ENCODE results near the gene MTSS2. TPM values are rescaled to one million over a fixed set of nuclear protein-coding genes. Genes with fewer than 3 reads are reported as not detected.

Gene MTSS2
- total RNA-seq, 1 experiment from 2014 or later, result 64.1 TPM

DNA sequence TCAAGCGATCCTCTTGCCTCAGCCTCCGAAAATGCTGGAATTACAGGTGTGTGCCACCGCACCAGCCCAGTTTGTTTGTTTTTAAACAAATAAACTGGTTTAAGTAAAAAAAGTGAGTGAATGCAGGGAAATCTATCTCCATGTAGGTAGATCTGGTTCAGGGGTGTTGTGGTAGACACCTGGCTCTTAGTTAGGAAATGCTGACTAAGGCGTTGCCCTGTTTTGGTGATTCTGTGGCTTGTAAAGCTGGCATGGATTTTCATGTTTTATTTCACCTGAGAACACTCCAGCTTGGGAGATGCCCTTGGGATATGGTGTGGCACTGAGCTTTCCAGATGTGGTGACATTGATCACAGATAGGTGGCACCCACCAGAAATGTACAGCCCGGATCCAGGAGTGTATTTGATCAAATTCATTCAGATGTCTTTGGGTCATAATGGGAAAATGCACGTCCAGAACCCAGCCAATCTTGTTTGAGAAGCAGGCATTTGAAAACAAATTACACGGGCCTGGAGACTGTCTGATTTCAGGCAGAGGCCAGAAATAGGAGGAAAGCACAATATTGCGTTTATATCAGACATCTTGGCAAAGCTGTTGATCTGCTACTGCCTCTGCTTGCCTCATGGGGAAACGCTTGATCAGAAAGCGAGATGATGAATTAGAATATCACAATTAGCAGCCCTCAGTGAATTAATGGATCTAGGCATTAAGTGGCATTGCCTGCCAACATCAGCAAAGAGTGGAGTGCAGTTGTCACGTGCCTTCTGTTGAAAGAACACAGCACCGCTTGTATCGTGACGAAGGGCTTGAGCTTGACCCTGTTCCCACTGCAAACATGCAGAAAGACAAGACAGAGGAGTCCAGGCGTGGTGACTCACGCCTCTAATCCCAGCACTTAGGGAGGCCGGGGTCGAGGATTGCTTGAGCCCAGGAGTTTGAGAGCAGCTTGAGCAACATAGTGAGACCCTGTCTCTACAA is 46.8 kb downstream of the MTSS2 start:
- TF ChIP-seq, protein P1, sequence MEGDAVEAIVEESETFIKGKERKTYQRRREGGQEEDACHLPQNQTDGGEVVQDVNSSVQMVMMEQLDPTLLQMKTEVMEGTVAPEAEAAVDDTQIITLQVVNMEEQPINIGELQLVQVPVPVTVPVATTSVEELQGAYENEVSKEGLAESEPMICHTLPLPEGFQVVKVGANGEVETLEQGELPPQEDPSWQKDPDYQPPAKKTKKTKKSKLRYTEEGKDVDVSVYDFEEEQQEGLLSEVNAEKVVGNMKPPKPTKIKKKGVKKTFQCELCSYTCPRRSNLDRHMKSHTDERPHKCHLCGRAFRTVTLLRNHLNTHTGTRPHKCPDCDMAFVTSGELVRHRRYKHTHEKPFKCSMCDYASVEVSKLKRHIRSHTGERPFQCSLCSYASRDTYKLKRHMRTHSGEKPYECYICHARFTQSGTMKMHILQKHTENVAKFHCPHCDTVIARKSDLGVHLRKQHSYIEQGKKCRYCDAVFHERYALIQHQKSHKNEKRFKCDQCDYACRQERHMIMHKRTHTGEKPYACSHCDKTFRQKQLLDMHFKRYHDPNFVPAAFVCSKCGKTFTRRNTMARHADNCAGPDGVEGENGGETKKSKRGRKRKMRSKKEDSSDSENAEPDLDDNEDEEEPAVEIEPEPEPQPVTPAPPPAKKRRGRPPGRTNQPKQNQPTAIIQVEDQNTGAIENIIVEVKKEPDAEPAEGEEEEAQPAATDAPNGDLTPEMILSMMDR (IDR thresholded peaks at IDR 0.05; ENCODE audit: insufficient read depth in 1 of 2, low read depth in 1 of 2, low read length in 1 of 2, severe bottlenecking in 1 of 2, unreplicated experiment in 1 of 2), result peak in 1 of 2 experiments; percentile 6
- no peaks in the 10 kb centered on the region for H3K4me1 ChIP-seq
- H3K27me3 ChIP-seq (replicated peaks; ENCODE audit: control insufficient read depth, insufficient read depth, low read length), result no peaks in the 10 kb centered on the region
- H3K9me3 Mint-ChIP-seq (ENCODE audit: unreplicated experiment), result no peaks in the 10 kb centered on the region
- peaks cover 2% of the 10 kb centered on the region for H3K27me3 Mint-ChIP-seq (ENCODE audit: insufficient read depth, unreplicated experiment)
- no peaks in the 10 kb centered on the region; the same call in 1 of the 2 replicates for H3K9me3 ChIP-seq
- H3K27ac Mint-ChIP-seq (ENCODE audit: unreplicated experiment), result no peak overlapping the region
- no peak overlapping the region for H3K4me3 ChIP-seq (ENCODE audit: low read depth, low read length)
- intact Hi-C loops (cut with micrococcal nuclease; ENCODE audit: unreplicated experiment), result no loop called here
- H3K4me3 Mint-ChIP-seq (ENCODE audit: unreplicated experiment), result no peak overlapping the region
- no peaks in the 10 kb centered on the region for H3K36me3 Mint-ChIP-seq (ENCODE audit: insufficient read depth, unreplicated experiment)
- POLR2A ChIA-PET, result no interaction called here
- no peaks in the 10 kb centered on the region for H3K36me3 ChIP-seq (ENCODE audit: control insufficient read depth, insufficient read depth, low read length)
- no TSS peak for BruUV-seq (replicated peaks)
- CTCF ChIA-PET, result interaction anchor here (0.5 to 1.2 kb wide), 2 partner anchors 24 to 711 kb away, joined by 3 to 6 read pairs; no protein-coding TSS in a partner anchor
- no peak for DNase-seq
- no peaks in the 10 kb centered on the region for H3K4me1 Mint-ChIP-seq (ENCODE audit: low read depth, unreplicated experiment)

Other genes starting within 250 kb of the MTSS2 start
- gene ST3GAL2, start 247.0 kb downstream of the MTSS2 start, total RNA-seq (2022), result 30.3 and 31.1 TPM in 2 replicates
- 25.5 and 27.9 TPM in 2 replicates for gene FCSK, start 231.5 kb downstream of the MTSS2 start, total RNA-seq (2022)
- 88.5 and 90.3 TPM in 2 replicates for gene COG4, start 162.5 kb downstream of the MTSS2 start, total RNA-seq (2022)
- gene SF3B3, start 162.2 kb downstream of the MTSS2 start, total RNA-seq (2022), result 387 and 439 TPM in 2 replicates
- 0.49 and 0.50 TPM in 2 replicates for gene IL34, start 39.5 kb downstream of the MTSS2 start, total RNA-seq (2022)
- 63.5 and 67.3 TPM in 2 replicates for gene VAC14, start 115.1 kb upstream of the MTSS2 start, total RNA-seq (2022)

Data from Caco-2 (cell line).